GM12872 (cell line): ENCODE results near the gene PHF14.

ENCODE experiments used
- TF ChIP-seq, protein P1 (sequence below): IDR thresholded peaks from 3 replicates; pipeline ENCODE4 v1.5.1; 2011; ENCODE audit warnings: low read depth, mild to moderate bottlenecking, low read length, moderate library complexity; ENCODE audit not compliant: insufficient read depth

PHF14 gene

DNA sequence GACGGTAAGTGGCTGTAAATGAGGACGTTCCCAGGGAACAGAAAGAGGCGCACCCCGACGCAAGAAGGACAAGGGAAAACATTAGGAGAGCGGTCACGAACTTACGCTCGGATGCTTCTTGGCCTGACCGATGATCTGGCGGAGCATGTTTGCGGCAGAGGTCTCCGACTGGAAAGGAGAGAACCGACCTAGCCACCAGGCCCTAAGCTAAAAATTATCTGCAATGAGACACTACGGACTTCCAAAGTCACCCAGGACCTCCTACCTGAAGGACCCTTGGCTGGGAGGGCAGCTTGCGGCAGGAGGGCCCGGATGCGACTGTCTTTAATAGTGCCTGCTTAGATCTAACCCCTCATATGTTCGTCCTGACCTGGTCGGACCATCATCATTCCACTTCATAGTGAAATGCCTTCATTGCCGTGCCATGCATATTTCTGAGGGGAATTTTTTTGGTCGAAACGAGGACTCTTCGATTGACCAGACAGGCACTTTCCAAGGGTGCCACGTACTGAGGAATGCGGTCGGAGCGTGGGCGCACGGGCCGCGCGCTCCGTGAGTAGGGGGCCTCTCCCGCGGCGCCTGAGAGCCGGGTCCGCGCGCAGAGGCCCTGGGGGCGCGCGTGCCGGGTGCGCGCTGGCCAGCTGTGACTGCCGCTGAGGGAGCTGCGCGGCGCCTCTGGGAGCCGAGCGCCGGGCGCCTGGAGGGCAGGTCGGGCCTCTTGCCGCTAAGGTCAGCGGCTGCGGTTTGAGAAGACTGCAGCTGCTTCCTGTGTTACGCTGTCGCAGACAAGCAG is 33.6 kb upstream of the PHF14 start:
- TF ChIP-seq, protein P1, sequence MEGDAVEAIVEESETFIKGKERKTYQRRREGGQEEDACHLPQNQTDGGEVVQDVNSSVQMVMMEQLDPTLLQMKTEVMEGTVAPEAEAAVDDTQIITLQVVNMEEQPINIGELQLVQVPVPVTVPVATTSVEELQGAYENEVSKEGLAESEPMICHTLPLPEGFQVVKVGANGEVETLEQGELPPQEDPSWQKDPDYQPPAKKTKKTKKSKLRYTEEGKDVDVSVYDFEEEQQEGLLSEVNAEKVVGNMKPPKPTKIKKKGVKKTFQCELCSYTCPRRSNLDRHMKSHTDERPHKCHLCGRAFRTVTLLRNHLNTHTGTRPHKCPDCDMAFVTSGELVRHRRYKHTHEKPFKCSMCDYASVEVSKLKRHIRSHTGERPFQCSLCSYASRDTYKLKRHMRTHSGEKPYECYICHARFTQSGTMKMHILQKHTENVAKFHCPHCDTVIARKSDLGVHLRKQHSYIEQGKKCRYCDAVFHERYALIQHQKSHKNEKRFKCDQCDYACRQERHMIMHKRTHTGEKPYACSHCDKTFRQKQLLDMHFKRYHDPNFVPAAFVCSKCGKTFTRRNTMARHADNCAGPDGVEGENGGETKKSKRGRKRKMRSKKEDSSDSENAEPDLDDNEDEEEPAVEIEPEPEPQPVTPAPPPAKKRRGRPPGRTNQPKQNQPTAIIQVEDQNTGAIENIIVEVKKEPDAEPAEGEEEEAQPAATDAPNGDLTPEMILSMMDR = no peak

DNA sequence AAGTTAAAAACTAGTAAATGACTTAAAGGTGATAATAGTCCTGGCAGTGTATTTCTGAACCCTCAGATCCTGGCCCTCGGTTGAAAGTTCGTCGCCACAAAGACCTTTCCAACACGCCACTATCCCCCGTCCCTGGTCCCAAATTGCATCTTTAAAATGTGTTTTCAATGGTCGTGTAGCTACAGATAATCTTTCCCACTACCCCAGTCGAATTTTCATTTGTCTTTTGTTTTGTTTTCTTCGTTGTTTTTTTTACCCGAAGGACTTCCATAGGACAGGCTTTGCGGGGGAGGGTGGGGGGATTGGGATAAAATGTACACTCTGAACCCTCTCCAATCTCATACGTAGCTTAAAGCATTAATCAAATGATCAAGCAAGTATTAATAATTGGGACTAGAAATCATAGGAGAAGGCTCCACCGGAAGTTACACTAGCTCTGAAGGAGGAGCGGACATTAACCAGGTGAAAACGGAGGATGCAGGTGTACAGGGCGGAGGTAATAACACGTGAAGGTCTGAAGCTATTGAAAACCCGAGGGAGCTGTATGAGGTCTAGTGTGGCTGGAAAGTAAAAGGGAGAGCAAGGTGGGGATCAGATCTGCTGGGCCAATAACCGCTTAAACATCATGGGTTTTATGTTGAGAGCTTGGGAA is 32.8 kb upstream of the PHF14 start:
- TF ChIP-seq, protein P1 = no peak

DNA sequence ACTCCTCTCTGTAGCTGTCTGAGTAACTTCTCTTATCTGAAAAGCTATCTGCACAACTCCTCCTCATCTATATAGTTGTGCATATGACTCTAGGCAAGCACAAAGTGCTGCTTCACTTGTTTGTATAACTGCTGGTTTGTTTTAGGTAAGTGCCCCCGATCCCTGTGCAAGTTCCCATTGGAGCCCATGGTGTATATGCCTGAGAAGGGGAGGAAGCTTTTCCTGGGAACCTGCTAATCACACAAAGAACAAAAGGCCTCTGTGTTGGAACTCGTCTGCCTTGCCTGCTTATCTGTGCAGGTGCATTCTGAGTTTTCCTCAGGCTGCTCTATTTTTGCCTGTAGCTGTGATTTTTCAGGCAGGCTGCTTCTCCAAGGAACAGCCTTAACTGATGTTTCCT is 23.2 kb upstream of the PHF14 start:
- TF ChIP-seq, protein P1 = no peak

DNA sequence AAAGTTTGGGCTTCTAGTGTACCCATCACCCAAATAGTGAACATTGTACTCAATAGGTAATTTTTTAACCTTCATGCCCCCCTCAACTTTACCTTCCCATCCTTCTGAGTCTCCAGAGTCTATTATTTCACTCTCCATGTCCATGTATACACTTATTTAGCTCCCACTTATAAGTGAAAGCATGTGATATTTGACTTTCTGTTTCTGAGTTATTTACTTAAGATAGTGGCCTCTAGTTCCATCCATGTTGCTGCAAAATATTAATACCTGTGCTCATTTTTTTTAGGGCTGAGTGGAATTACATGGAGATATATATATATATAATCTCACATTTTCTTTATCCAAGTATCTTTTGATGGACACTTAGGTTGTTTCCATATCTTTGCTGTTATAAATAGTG is 21.1 kb upstream of the PHF14 start:
- TF ChIP-seq, protein P1 = no peak

DNA sequence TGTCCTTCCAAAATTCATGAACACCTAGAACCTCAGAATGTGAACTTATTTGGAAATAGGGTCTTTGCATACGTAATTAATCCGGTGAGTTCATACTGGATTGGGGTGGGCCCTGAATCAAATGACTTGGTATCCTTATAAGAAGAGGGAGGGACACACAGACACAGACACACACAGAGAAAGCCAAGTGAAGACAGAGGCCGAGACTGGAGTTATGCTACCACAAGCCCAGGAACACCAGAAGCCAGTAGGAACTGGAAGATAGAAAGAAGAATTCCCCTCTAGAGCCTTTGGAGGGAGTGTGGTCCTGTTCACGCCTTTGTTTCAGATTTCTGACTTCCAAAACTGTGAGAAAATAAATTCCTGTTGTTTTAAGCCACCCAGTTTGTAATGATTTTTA is 17.1 kb upstream of the PHF14 start:
- TF ChIP-seq, protein P1 = no peak

DNA sequence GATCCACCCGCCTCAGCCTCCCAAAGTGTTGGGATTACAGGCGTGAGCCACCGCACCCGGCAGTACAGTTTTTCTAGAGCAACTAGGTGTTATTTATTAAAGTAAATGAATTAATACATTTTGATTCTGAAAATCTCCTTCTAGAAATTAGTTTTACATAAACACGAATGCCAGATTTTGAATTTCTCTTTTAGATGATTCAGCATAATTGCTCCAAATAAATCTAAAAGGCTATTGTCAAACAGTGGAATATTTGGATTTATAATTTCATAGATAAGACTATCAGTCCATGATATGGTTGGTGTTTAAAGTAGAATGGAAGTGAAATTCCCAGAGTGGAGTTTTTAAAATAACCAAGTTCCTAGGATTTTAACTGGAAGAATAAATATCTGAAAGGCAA is 1.5 kb upstream of the PHF14 start:
- TF ChIP-seq, protein P1 = no peak

DNA sequence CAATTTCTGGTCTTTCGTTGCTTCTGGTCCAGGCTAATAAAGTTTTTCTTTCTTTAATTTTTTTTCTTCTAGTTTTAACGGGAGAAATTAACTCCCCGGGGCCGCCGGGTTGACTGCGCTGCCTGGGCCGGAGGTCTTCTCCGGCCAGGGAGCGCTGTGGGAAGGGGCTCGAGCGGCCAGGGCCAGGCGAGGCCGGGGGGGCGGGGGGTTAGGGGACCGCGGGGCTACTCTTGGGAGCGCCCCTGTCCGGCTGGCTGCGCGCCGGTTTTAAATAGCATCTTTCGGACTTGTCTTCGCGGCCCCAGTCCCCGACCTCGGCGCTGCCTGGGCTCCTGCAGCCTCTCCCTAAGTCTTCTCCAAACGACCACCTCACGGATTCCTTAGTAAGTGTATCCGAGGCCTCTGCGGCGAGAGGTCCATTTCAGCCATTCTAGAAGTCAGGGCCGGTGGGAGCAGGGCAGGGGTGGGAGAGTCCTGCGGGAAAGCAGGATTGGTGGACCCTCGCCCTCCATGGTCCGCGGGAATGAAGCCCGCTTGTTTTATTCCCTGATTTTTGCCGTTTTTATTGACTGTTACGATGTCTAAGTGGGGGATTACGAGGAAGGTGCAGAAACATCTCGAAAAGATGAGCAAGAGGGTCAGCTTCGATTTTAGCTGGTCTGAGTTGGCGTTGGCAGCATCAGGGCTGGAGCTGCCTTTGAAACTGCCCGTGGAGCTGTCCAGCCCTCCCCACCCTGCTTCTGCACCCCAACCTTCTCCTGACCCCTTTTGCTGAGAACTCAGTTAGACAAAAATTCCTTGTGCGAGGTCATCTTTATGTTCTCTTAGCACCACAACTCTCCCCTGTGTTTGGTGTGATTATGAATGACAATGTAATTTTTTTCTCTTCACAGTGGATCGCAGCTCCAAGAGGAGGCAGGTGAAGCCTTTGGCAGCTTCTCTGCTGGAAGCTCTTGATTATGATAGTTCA is 555 bp downstream of the PHF14 start:
- TF ChIP-seq, protein P1 = no peak
